ENCODE measurements around the gene E2F4.

E2F4 gene

DNA sequence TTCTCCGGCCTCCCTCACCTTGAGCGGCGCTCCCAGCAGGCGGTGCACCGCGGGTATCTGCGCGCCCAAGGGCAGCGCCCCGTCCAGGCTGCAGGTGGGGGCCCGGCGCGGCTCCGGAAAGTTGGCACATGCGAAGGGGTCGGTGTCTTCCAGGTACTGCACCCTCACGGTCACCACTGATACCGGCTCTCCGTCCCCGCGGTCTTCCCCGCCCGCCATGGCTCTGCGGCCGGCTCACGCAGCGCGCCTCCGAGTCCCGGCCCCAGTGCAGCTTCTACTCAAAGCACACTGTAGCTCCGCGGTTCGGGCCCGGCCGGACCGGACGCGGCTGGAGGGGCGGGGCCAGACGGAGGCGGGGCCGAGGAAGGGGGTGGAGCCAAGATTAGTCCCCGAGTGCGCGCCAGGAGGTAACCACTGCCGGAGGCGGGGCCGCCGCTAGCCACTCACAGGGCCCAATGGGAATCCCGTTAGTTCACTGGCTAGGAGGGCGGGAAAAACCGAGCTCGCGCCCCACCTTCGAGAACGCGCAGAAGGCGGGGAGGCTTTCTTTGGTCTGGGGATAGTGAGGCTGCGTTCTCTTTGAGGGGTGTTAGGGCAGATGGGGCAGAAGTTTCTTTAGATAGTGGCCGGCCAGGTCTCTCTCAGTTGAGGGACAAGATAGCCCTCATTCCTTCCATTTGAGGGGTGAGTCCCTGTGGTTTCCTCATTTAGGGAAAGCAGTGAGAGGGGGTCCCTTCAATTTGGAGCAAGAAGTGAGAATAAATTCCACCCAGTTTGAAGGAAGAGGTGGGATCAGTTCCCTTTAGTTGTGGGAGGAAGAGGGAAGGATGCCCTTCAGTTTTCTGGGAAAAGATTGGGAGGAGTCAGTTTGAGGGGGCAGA is 55.5 kb downstream of the E2F4 start, which contains the start of gene FHOD1:
Gene FHOD1, minus strand, starts transcription at position 290 of the 881 bp plus-strand sequence. Its CDS starts 71 bp downstream, at position 219.
- Histone ChIP-seq H3K27me3 (ENCODE audit: control insufficient read depth in 5 of 5, insufficient read depth in 4 of 5, low read length in 5 of 5) (peaks cover 0 to 8% (median 0%) of the 10 kb centered on the region in 5 donors), H3K9me3 (ENCODE audit: control insufficient read depth in 5 of 5, low read length in 5 of 5) (no peaks in the 10 kb centered on the region), H3K27ac (ENCODE audit: low read depth, low read length) (peak within 1 kb of the TSS; percentile 97), H3K9ac (ENCODE audit: low read length in 5 of 5) (peak within 1 kb of the TSS; percentile 48 to 83 (median 81)), H3K4me1 (ENCODE audit: control insufficient read depth in 5 of 5, insufficient read depth in 5 of 5, low read length in 5 of 5) (peaks cover 25 to 68% (median 66%) of the 10 kb centered on the region in 5 donors), H3K4me3 (ENCODE audit: low read depth in 1 of 5, low read length in 5 of 5) (peak within 1 kb of the TSS; percentile 66 to 91 (median 85)), H3K36me3 (ENCODE audit: control insufficient read depth in 5 of 5, insufficient read depth in 5 of 5, low read length in 5 of 5) (no peaks in the 10 kb centered on the region)

DNA sequence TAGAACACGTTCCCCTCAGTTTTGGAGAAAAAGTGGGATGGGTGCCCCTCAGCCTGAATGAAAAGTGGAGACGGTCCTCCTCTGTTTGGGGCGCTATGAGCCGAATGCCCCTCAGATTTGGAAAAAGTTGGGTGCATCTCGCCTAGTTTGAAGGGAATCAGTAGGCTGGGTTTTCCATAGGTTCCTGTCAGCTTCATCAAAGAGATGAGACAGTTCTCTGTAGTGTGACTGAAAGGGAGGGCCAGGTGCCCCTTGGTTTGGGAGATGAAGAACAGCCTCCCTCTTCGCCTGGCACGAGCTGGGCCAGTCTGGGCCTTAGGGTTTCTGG is 56.1 kb downstream of the E2F4 start:
- Histone ChIP-seq H3K4me3 (ENCODE audit: low read depth in 1 of 5, low read length in 5 of 5) (peak overlapping the region; percentile 29 to 91 (median 55)), H3K4me1 (ENCODE audit: control insufficient read depth in 5 of 5, insufficient read depth in 5 of 5, low read length in 5 of 5) (peaks cover 26 to 68% (median 68%) of the 10 kb centered on the region in 5 donors), H3K27me3 (ENCODE audit: control insufficient read depth in 5 of 5, insufficient read depth in 4 of 5, low read length in 5 of 5) (peaks cover 0 to 8% (median 0%) of the 10 kb centered on the region in 5 donors), H3K36me3 (ENCODE audit: control insufficient read depth in 5 of 5, insufficient read depth in 5 of 5, low read length in 5 of 5) (no peaks in the 10 kb centered on the region), H3K9ac (ENCODE audit: low read length in 5 of 5) (peak overlapping the region in 4 of 5 donors; percentile 16 to 62 (median 40)), H3K9me3 (ENCODE audit: control insufficient read depth in 5 of 5, low read length in 5 of 5) (no peaks in the 10 kb centered on the region), H3K27ac (ENCODE audit: low read depth, low read length) (no peak overlapping the region)
